HepG2 (cell line): Measurements from ENCODE around the gene CDC42BPG. TPM values are rescaled to one million over a fixed set of nuclear protein-coding genes. Genes with fewer than 3 reads are reported as not detected.

Experiments used
- ATAC-seq: fragments of 200-7000 bp; cut with Tn5 transposase; 3 replicates; pipeline ENCODE4 v1.9.1; 2020; ENCODE audit warnings: mild to moderate bottlenecking, moderate library complexity
- BruUV-seq: library from RNA; stranded (reverse); fragments of 400-500 nt; replicated peaks from 2 replicates; lab custom pipeline; 2021; lab: Mats Ljungman, UMichigan
- CTCF ChIA-PET: fragments of 300-600 bp; formaldehyde crosslinking; extraction: SDS; loops from one replicate; lab custom pipeline; 2021; ENCODE audit warnings: low total read pairs, inconsistent platforms, low intra/inter-chr PET ratio; lab: Yijun Ruan, JAX
- POLR2A ChIA-PET: fragments of 350-600 bp; sonication (Branson Sonifier 250); formaldehyde crosslinking; loops from one replicate; lab custom pipeline; 2020; ENCODE audit warnings: antibody characterized with exemption, inconsistent platforms; lab: Yijun Ruan, JAX
- DNase-seq: peaks from one replicate; pipeline ENCODE4 v3.0.0-alpha.2; 2015; ENCODE audit warnings: low spot score
- FAIRE-seq: peaks from 3 replicates; lab custom pipeline; 2011; peaks lifted over from hg19 to GRCh38; lab: Jason Lieb, UNC
- H2AFZ ChIP-seq: one replicate; pipeline ENCODE4 v1.6.1; 2011; ENCODE audit warnings: low read length, inconsistent platforms
- H3K27ac ChIP-seq: fragments of 300-600 bp; 3 replicates; pipeline ENCODE4 v1.8.0; 2011; ENCODE audit warnings: mixed run types, mild to moderate bottlenecking, mixed read lengths, low read length, inconsistent platforms; ENCODE audit not compliant: insufficient read depth; ENCODE audit errors: extremely low read length
- H3K27me3 ChIP-seq, 2 experiments: fragments of 200-600 bp in 1 of 2; 2 replicates in 1 of 2; 3 replicates in 1 of 2; pipeline versions ENCODE4 v1.6.0 to v1.8.0; 2011; ENCODE audit warnings: low read length in 2 of 2, mild to moderate bottlenecking in 2 of 2, moderate library complexity in 2 of 2, inconsistent platforms in 1 of 2; ENCODE audit not compliant: insufficient read depth in 2 of 2, control insufficient read depth in 1 of 2
- H3K36me3 ChIP-seq, 2 experiments: fragments of 200-600 bp in 1 of 2; replicated peaks in 1 of 2; 2 replicates in 1 of 2; 3 replicates in 1 of 2; pipeline versions ENCODE4 v1.5.1 to v1.8.0; 2011; ENCODE audit warnings: low read length in 2 of 2, inconsistent platforms in 1 of 2; ENCODE audit not compliant: insufficient read depth in 2 of 2, control insufficient read depth in 1 of 2
- H3K4me1 ChIP-seq: 2 replicates; pipeline ENCODE4 v1.5.1; 2012; ENCODE audit warnings: low read length, inconsistent platforms; ENCODE audit not compliant: insufficient read depth
- H3K4me2 ChIP-seq: 2 replicates; pipeline ENCODE4 v1.6.0; 2011; ENCODE audit warnings: low read depth, low read length, inconsistent platforms
- H3K4me3 ChIP-seq, 3 experiments: fragments of 200-600 bp in 1 of 3; sonication (generic), shearing (Covaris generic) in 1 of 3; replicated peaks in 1 of 3; 2 replicates each; pipeline ENCODE4 v1.5.1; 2011 to 2016; ENCODE audit warnings: low read length in 3 of 3, inconsistent platforms in 2 of 3, low read depth in 2 of 3, mild to moderate bottlenecking in 2 of 3, control low read depth in 1 of 3, mixed read lengths in 1 of 3; ENCODE audit not compliant: insufficient read depth in 1 of 3
- H3K79me2 ChIP-seq: one replicate; pipeline ENCODE4 v1.6.1; 2011; ENCODE audit warnings: low read length, inconsistent platforms; ENCODE audit not compliant: insufficient read depth
- H3K9ac ChIP-seq: 2 replicates; pipeline ENCODE4 v1.6.0; 2011; ENCODE audit warnings: mild to moderate bottlenecking, low read depth, low read length, inconsistent platforms; ENCODE audit not compliant: insufficient read depth
- H3K9me3 ChIP-seq: 2 replicates; pipeline ENCODE4 v1.5.1; 2012; ENCODE audit warnings: mild to moderate bottlenecking, low read length
- H4K20me1 ChIP-seq: 2 replicates; pipeline ENCODE4 v1.6.0; 2011; ENCODE audit warnings: inconsistent platforms, mild to moderate bottlenecking, low read length, moderate library complexity; ENCODE audit not compliant: insufficient read depth
- ASH2L ChIP-seq: fragments of 300-600, 200-600 bp; sonication (generic); IDR thresholded peaks from 2 replicates; pipeline ENCODE4 v1.7.0; 2017; ENCODE audit warnings: low read depth, mild to moderate bottlenecking, moderate library complexity, mixed read lengths, low read length; ENCODE audit not compliant: insufficient read length
- GABPB1 ChIP-seq: IDR thresholded peaks from 2 replicates; pipeline ENCODE4 v1.6.1; 2016; ENCODE audit warnings: mild to moderate bottlenecking, missing genetic modification reagents, moderate library complexity, missing compliant biosample characterization
- MYC ChIP-seq: sonication (generic); formaldehyde crosslinking; IDR thresholded peaks from 2 replicates; pipeline ENCODE4 v1.9.0; 2021; ENCODE audit warnings: missing genetic modification reagents, borderline replicate concordance
- ZFP41 ChIP-seq: sonication (generic); formaldehyde crosslinking; IDR thresholded peaks from 2 replicates; pipeline ENCODE4 v1.4.0; 2020; ENCODE audit warnings: mild to moderate bottlenecking, missing genetic modification reagents, borderline replicate concordance
- ZNF253 ChIP-seq: sonication (generic); formaldehyde crosslinking; IDR thresholded peaks from 2 replicates; pipeline ENCODE4 v1.8.0; 2022; ENCODE audit warnings: mild to moderate bottlenecking, missing genetic modification reagents, borderline replicate concordance
- ZNF563 ChIP-seq: sonication (generic); formaldehyde crosslinking; IDR thresholded peaks from 2 replicates; pipeline ENCODE4 v1.8.0; 2022; ENCODE audit warnings: mild to moderate bottlenecking, moderate library complexity, missing genetic modification reagents
- ZSCAN21 ChIP-seq: sonication (generic); formaldehyde crosslinking; IDR thresholded peaks from 2 replicates; pipeline ENCODE4 v1.8.0; 2022; ENCODE audit warnings: mild to moderate bottlenecking, missing genetic modification reagents, moderate library complexity, borderline replicate concordance
- WGBS: methylation state at CpG from one replicate; pipeline ENCODE4 v1.1.6; 2017; ENCODE audit warnings: low lambda C conversion rate; 5-methylcytosine and 5-hydroxymethylcytosine counted together
- in situ Hi-C: cut with HindIII; loops from 2 replicates; pipeline ENCODE4 v1.10.0; 2017; ENCODE audit warnings: low pct_unique_long_range_greater_than_20kb; ENCODE audit not compliant: extremely low pct_ligation_motif_present
- intact Hi-C: fragments of 100-400 bp; cut with micrococcal nuclease; formaldehyde crosslinking; loops from one replicate; pipeline ENCODE4 v1.10.0; 2022; ENCODE audit not compliant: unreplicated experiment
- polyA plus RNA-seq, 8 experiments: library from polyadenylated mRNA; depleted of rRNA in 3 of 8; stranded (reverse) in 7 of 8; unstranded in 1 of 8; fragments of >200 nt; fragmentation: Illumina TruSeq in 4 of 8; extraction: Trizol in 4 of 8; gene quantifications; 2 replicates each; pipeline versions ENCODE4 v1.2.1 to v1.2.3, GENCODE V29; 2011 to 2016; ENCODE audit warnings: low read depth in 4 of 8, missing spikeins in 1 of 8, mixed read lengths in 1 of 8; ENCODE audit not compliant: insufficient read depth in 1 of 8
- total RNA-seq, 5 experiments: library from RNA; depleted of rRNA; stranded (reverse); fragments of >200 nt; fragmentation: Illumina TruSeq; extraction: Trizol; gene quantifications; 2 replicates each; pipeline ENCODE4 v1.2.3, GENCODE V29; 2016; ENCODE audit warnings: low read depth in 1 of 5

The CDC42BPG gene
- total and polyA plus RNA-seq, 2 of the 13 experiments (the other 11 are each of a cell fraction or from before 2014, with no cell fraction given), result 0.55 to 1.4 TPM

DNA sequence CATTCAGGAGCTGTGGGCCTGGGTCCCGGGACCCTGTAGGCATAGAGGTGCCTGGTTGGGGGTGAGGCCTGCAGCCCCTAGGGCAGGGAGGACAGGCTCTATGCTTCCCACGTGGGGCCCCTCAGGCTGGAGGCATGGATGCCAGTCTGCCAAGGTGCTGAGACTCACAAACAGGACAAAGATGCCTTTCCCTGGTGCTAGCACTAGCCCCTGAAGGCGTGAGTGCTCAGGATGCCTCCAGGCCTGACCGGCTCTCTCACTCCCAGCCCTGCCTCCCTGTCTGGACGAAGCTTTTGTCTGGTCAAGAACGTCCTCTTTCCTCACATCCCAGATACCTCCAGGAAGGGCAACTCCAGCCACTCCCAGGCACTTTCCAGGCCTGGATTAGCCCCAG lies 2.1 kb downstream of the CDC42BPG start:
- peak overlapping the region; percentile 15 for H3K27ac ChIP-seq
- 0 out of 2 replicates have a peak, but pooled peaks have one; percentile 17 for TF ChIP-seq GABPB1 (CRISPR knock-in tag)
- TF ChIP-seq ZSCAN21 (CRISPR knock-in tag), result peak; percentile 27; the same call in 1 of the 2 replicates
- TF ChIP-seq ZNF253 (CRISPR knock-in tag), result 0 out of 2 replicates have a peak, but pooled peaks have one; percentile 36
- no peak for TF ChIP-seq ZFP41 (CRISPR knock-in tag)
- 0 out of 2 replicates have a peak, but pooled peaks have one; percentile 2 for TF ChIP-seq ZNF563 (CRISPR knock-in tag)
- no peak for TF ChIP-seq ASH2L
- 0 out of 2 replicates have a peak, but pooled peaks have one; percentile 11 for TF ChIP-seq MYC (CRISPR knock-in tag)
- WGBS, result 77% methylated on average over 4 of the region's 6 CpGs
- intact Hi-C loops (loop anchor here (10.0 kb wide), 1 partner anchor 58 kb away; no protein-coding TSS in a partner anchor), in situ Hi-C loops (loop anchor here (5.0 kb wide), 1 partner anchor 40 kb away; the partner anchor contains the start of gene MAP4K2)
- no peaks in the 10 kb centered on the region for H3K79me2 ChIP-seq
- POLR2A ChIA-PET, result interaction anchor here (1.0 to 2.5 kb wide), 7 partner anchors 8 to 172 kb away, joined by 3 to 6 read pairs (median 5); partner anchors contain the start of genes ARL2 and MAP4K2
- H3K9me3 ChIP-seq, result no peaks in the 10 kb centered on the region
- no peak for DNase-seq
- H3K4me3 ChIP-seq, result peak overlapping the region in 1 of 3 experiments; percentile 84; a peak in 1 of 6 replicates
- H3K27me3 ChIP-seq, result no peaks in the 10 kb centered on the region; a peak in 2 of 5 replicates
- peak overlapping the region; percentile 44; the same call in 1 of the 2 replicates for H3K9ac ChIP-seq
- H2AFZ ChIP-seq, result no peak overlapping the region
- no peak for ATAC-seq
- no peak for FAIRE-seq
- no peaks in the 10 kb centered on the region for H3K36me3 ChIP-seq
- no TSS peak for BruUV-seq
- H3K4me1 ChIP-seq, result peaks cover 51% of the 10 kb centered on the region
- CTCF ChIA-PET, result interaction anchor here (0.5 to 1.9 kb wide), 2 partner anchors 11 to 52 kb away, joined by 3 to 8 read pairs; no protein-coding TSS in a partner anchor
- no peaks in the 10 kb centered on the region for H4K20me1 ChIP-seq
- H3K4me2 ChIP-seq, result peak overlapping the region; percentile 99
